Type B pancreatic cell (in vitro differentiated cells): Measurements from ENCODE around the gene CDKN3. TPM values are rescaled to one million over a fixed set of nuclear protein-coding genes. Genes with fewer than 3 reads are reported as not detected.
"Not testable (repeated sequence)": the region's sequence is repeated elsewhere in the genome, so short reads cannot be mapped to it uniquely, and the experiment has no call there.

ENCODE experiments used
- DNase-seq: peaks from one replicate; pipeline ENCODE4 v3.0.0; 2021; ENCODE audit warnings: mixed read lengths; ENCODE audit not compliant: unreplicated experiment; ENCODE audit errors: extremely low spot score
- H3K27ac Mint-ChIP-seq: 2 replicates; pipeline ENCODE4 v1.8.0; 2021; ENCODE audit warnings: mild to moderate bottlenecking, mixed read lengths
- H3K27me3 Mint-ChIP-seq: 2 replicates; pipeline ENCODE4 v1.8.0; 2021; ENCODE audit warnings: mixed read lengths
- H3K36me3 Mint-ChIP-seq: 2 replicates; pipeline ENCODE4 v1.8.0; 2021; ENCODE audit warnings: mixed read lengths
- H3K4me1 Mint-ChIP-seq: one replicate; pipeline ENCODE4 v1.8.0; 2021; ENCODE audit warnings: mixed read lengths; ENCODE audit not compliant: unreplicated experiment
- H3K4me3 Mint-ChIP-seq: 2 replicates; pipeline ENCODE4 v1.8.0; 2021; ENCODE audit warnings: mild to moderate bottlenecking, mixed read lengths
- H3K9me3 Mint-ChIP-seq: 2 replicates; pipeline ENCODE4 v1.8.0; 2021; ENCODE audit warnings: mixed read lengths
- total RNA-seq: library from RNA; stranded (reverse); gene quantifications from 2 replicates; pipeline ENCODE4 v1.2.1, GENCODE V29; 2021; ENCODE audit warnings: low replicate concordance
- TF ChIP-seq, protein P1 (sequence below): fragments of 200-600 bp; sonication (generic); conservative IDR thresholded peaks from 2 replicates; pipeline ENCODE4 v1.5.0; 2021; ENCODE audit warnings: antibody characterized with exemption, mild to moderate bottlenecking

Gene CDKN3
- total RNA-seq, 1 donor from 2014 or later: 31.0 TPM

DNA sequence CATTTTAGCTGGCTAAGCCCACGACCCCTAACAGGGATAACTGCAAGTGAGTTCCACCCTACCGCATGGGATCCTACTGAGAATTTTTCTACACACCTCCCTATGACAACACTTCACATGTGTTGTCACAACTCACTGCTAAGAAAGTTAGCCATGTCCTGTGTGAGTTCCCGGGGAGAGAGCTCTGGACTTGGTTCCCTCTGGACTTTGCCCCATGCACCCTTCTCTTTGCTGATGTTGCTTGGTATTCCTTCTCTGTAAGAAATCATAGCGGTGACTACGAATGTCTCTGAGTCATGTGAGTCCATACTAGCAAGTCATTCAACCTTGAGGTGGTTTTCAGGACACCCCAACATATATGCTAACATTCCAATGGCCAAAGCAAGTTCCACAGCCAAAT is 9.5 kb upstream of the CDKN3 start:
- no peaks in the 10 kb centered on the region for H3K9me3 Mint-ChIP-seq
- H3K4me1 Mint-ChIP-seq: peaks cover 10% of the 10 kb centered on the region
- DNase-seq: no peak
- TF ChIP-seq, protein P1, sequence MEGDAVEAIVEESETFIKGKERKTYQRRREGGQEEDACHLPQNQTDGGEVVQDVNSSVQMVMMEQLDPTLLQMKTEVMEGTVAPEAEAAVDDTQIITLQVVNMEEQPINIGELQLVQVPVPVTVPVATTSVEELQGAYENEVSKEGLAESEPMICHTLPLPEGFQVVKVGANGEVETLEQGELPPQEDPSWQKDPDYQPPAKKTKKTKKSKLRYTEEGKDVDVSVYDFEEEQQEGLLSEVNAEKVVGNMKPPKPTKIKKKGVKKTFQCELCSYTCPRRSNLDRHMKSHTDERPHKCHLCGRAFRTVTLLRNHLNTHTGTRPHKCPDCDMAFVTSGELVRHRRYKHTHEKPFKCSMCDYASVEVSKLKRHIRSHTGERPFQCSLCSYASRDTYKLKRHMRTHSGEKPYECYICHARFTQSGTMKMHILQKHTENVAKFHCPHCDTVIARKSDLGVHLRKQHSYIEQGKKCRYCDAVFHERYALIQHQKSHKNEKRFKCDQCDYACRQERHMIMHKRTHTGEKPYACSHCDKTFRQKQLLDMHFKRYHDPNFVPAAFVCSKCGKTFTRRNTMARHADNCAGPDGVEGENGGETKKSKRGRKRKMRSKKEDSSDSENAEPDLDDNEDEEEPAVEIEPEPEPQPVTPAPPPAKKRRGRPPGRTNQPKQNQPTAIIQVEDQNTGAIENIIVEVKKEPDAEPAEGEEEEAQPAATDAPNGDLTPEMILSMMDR: no peak
- H3K36me3 Mint-ChIP-seq: no peaks in the 10 kb centered on the region
- H3K27ac Mint-ChIP-seq: no peak overlapping the region
- H3K4me3 Mint-ChIP-seq: no peak overlapping the region
- H3K27me3 Mint-ChIP-seq: peaks cover 22% of the 10 kb centered on the region

DNA sequence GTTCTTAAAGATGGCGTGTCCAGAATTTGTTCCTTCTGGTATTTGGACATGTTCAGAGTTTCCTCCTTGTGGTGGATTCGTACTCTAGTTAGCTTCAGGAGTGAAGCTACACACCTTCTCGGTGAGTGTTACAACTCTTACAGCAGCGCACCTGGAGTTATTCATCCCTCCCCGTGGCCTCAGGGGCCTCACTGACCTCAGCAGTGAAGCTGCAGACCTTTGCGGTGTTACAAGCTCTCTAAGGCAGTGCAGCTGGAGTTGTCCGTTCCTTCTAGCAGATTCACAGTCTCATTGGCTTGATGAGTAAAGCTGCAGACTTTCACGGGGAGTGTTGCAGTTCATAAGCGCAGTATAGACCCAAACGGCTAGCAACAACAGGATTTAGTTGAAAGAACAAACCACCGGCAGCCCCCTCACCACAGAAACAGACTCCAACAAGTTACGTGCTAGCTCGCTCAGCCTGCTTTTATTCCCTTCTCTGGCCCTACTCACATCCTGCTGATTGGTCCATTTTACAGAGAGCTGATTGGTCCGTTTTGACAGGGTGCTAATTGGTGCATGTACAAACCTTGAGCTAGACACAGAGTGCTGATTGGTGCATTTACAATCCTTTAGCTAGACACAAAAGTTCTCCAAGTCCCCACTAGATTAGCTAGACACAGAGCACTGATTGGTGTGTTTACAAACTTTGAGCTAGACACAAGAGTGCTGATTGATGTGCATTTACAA is 4.5 kb upstream of the CDKN3 start:
- Mint-ChIP-seq H3K4me3 (no peak overlapping the region), H3K36me3 (peaks cover 4% of the 10 kb centered on the region), H3K27me3 (peaks cover 11% of the 10 kb centered on the region), H3K27ac (no peak overlapping the region), H3K4me1 (peaks cover 4% of the 10 kb centered on the region), H3K9me3 (no peaks in the 10 kb centered on the region)
- TF ChIP-seq, protein P1: no peak
- no peak for DNase-seq

DNA sequence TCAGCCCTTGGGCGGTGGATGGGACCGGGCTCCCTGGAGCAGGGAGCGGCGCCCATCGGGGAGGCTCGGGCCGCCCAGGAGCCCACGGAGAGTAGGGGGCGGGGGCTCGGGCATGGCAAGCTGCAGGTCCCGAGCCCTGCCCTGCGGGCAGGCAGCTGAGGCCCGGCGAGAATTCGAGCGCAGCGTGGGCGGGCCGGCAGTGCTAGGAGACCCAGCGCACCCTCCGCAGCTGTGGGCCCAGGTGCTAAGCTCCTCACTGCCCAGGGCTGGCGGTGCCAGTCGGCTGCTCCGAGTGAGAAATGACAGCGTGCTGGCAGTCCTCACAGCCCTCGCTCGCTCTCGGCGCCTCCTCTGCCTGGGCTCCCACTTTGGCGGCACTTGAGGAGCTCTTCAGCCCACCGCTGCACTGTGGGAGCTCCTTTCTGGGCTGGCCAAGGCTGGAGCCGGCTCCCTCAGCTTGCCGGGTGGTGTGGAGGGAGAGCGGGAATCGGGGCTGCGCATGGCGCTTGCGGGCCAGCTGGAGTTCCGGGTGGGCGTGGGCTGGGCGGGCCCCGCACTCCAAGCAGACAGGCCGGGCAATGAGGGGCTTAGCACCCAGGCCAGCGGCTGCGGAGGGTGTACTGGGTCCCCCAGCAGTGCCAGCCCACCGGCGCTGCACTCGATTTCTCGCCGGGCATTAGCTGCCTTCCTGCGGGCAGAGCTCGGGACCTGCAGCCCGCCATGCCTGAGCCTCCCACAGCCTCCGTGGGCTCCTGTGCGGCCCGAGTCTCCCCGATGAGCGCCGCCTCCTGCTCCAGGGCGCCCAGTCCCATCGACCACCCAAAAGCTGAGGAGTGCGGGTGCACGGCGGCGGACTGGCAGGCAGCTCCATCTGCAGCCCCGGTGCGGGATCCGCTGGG is 3.6 kb upstream of the CDKN3 start:
- H3K36me3 Mint-ChIP-seq, H3K27ac Mint-ChIP-seq, H3K9me3 Mint-ChIP-seq, DNase-seq, H3K27me3 Mint-ChIP-seq, H3K4me3 Mint-ChIP-seq, H3K4me1 Mint-ChIP-seq: not testable (repeated sequence)

DNA sequence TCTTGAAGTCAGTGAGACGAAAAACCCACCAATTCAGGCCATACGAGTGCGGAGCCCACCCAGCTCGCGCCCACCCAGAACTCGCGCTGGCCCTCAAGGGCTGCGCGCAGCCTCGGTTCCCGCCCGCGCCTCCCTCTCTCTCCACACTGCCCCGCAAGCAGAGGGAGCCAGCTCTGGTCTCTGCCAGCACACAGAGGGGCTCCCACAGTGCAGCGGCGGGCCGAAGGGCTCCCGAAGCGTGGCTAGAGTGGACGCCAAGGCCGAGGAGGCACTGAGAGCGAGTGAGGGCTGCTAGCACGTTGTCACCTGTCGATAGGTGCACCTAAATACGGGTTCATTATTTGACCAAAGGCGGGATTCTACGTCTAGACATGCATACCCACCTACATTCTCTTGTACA is 2.2 kb upstream of the CDKN3 start:
- Mint-ChIP-seq H3K27ac (no peak overlapping the region), H3K27me3 (peaks cover 3% of the 10 kb centered on the region), H3K36me3 (peaks cover 4% of the 10 kb centered on the region), H3K4me1 (peaks cover 17% of the 10 kb centered on the region), H3K9me3 (no peaks in the 10 kb centered on the region), H3K4me3 (peak overlapping the region; percentile 25)
- DNase-seq: no peak
- TF ChIP-seq, protein P1: no peak

DNA sequence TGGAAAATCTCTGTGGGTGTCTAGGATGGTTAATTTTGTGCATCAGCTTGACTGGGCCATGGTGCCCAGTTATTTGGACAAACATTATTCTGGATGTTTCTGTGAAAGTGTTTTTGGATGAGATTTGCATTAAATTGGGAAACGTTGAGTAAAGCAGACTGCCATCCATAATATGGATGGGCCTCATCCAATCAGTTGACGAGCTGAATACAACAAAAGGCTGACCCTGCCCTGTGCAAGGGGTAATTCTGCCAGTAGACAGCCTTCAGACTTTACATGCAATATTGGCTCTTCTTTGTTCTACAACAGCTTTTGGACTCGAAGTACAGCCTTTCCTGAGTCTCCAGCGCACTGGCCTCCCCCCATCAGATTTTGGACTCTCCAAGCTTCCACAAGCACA is 1.5 kb upstream of the CDKN3 start:
- H3K9me3 Mint-ChIP-seq: no peaks in the 10 kb centered on the region
- peaks cover 4% of the 10 kb centered on the region for H3K36me3 Mint-ChIP-seq
- H3K4me1 Mint-ChIP-seq: peaks cover 17% of the 10 kb centered on the region
- H3K27ac Mint-ChIP-seq: no peak overlapping the region
- H3K4me3 Mint-ChIP-seq: peak overlapping the region; percentile 25
- DNase-seq: no peak
- peaks cover 3% of the 10 kb centered on the region for H3K27me3 Mint-ChIP-seq
- TF ChIP-seq, protein P1: no peak

DNA sequence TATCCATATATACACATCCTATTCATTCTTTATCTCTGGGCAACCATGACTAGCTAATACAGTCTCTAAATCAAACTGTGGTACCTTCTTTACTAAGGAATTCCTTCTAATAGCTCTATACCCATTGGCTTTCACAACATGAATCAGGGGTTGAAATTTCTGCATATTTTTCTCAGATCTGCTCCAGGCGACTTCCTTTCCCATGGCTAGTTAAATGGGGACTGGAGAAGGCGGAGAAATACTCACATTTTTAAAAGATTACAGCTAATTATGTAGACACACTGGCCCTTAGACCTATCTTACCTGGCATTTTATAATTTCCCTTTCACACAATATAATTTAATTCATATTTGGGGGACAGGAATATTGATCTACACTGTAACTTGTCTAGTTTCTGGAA is 1.1 kb upstream of the CDKN3 start:
- Mint-ChIP-seq H3K4me3 (peak overlapping the region; percentile 68), H3K9me3 (no peaks in the 10 kb centered on the region), H3K27ac (no peak overlapping the region), H3K4me1 (peaks cover 17% of the 10 kb centered on the region), H3K36me3 (peaks cover 4% of the 10 kb centered on the region), H3K27me3 (peaks cover 3% of the 10 kb centered on the region)
- DNase-seq: no peak
- TF ChIP-seq, protein P1: no peak
